Fibroblast of mammary gland (primary cell): ENCODE data around the gene NCOA1.

Experiments
- DNase-seq: peaks from one replicate; pipeline ENCODE4 v3.0.0-alpha.2; 2010; ENCODE audit warnings: low read depth
- H3K4me3 ChIP-seq: 2 replicates; pipeline ENCODE4 v1.5.1; 2011; ENCODE audit warnings: low read depth, mild to moderate bottlenecking, low read length, moderate library complexity; ENCODE audit not compliant: control insufficient read depth
- TF ChIP-seq, protein P1 (sequence below): conservative IDR thresholded peaks from 2 replicates; pipeline ENCODE4 v1.5.1; 2011; ENCODE audit warnings: low read depth, low read length, inconsistent platforms; ENCODE audit not compliant: control insufficient read depth, insufficient read depth

Gene NCOA1

GRCh38 chr2:24486636-24487205 is 4.3 kb upstream of the NCOA1 start:
- DNase-seq = no peak
- no peak overlapping the region for H3K4me3 ChIP-seq
- TF ChIP-seq, protein P1, sequence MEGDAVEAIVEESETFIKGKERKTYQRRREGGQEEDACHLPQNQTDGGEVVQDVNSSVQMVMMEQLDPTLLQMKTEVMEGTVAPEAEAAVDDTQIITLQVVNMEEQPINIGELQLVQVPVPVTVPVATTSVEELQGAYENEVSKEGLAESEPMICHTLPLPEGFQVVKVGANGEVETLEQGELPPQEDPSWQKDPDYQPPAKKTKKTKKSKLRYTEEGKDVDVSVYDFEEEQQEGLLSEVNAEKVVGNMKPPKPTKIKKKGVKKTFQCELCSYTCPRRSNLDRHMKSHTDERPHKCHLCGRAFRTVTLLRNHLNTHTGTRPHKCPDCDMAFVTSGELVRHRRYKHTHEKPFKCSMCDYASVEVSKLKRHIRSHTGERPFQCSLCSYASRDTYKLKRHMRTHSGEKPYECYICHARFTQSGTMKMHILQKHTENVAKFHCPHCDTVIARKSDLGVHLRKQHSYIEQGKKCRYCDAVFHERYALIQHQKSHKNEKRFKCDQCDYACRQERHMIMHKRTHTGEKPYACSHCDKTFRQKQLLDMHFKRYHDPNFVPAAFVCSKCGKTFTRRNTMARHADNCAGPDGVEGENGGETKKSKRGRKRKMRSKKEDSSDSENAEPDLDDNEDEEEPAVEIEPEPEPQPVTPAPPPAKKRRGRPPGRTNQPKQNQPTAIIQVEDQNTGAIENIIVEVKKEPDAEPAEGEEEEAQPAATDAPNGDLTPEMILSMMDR = no peak

GRCh38 chr2:24489465-24490180 is 1.4 kb upstream of the NCOA1 start:
- no peak overlapping the region for H3K4me3 ChIP-seq
- TF ChIP-seq, protein P1 = no peak
- DNase-seq = no peak

- peak; percentile 31 for DNase-seq
- peak overlapping the region; percentile 45 for H3K4me3 ChIP-seq
- TF ChIP-seq, protein P1 = no peak
Observed at GRCh38 chr2:24490181-24490689, 819 bp upstream of the NCOA1 start.

DNA sequence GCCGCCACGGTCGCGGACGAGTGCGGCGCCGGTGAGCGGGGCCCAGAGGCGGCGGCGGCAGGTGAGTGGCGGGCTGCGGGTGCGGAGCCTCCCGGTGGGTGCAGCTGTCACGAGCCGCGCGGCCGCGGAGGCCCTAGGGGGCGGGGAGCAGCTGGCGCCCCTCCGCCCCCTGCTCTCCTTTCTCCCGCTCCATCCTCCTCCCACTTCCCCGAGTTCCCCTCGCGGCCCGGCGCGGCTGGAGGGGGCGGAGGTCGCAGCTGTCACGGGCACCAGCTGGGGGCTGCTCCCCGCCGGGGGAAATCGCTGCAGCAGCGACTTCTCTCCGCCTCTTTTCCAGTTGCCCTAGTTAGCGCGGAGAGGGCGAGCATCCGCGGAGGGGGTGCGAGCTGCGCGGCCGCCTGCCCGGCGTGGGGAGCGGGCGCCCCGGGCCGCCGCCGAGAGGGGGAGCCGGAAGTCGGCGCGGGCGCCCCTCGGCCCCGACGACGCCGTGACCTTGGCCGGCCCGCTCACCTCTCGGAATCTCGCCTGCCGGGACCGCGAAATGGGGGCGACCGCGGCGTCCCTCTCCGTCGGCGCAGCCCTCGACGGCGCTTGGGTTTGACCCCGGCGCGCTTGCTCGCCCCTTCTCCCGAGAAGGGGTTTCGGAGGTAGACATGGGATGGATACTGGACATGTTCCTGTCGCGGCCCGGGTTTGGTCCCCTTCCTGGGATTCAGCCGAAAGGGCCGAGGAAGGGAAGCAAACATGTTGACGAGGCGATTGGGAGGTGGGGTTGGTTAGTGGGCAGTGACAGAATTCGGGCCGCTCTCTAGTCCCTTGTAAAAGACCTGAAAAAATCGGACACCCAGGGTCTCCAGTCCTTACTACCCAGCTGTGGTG is 727 bp downstream of the NCOA1 start:
- DNase-seq = no peak
- H3K4me3 ChIP-seq = peak overlapping the region; percentile 77

GRCh38 chr2:24492421-24493279 is 1.6 kb downstream of the NCOA1 start:
- peak; percentile 39 for DNase-seq
- H3K4me3 ChIP-seq = peak overlapping the region; percentile 77
- TF ChIP-seq, protein P1 = no peak

More for the DNA sequence above, 727 bp downstream of the NCOA1 start:
- TF ChIP-seq, protein P1 = no peak

DNA sequence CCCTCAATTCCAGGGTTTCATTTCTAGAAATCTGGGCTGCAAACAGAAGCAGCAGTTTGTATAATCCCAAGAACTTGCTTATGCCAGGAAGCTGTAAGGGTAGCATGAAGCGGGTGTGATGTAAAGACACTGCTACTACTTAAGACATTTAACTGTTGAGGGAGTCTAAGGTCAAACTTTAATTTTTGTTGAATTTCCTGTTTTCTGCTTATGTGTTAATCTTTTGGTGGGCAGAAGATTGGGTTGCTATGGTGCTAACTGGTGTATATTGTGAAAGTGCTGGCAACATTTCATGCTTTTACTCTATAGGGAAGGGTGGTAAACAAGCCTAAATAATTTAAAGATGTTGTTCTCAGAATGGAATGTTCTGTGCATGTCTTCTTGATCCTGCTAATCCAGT is 2.7 kb downstream of the NCOA1 start:
- DNase-seq = peak; percentile 22
- H3K4me3 ChIP-seq = no peak overlapping the region
- TF ChIP-seq, protein P1 = no peak
